Measurements from ENCODE around the gene CHST8. TPM values are rescaled to one million over a fixed set of nuclear protein-coding genes. Genes with fewer than 3 reads are reported as not detected.

Gene CHST8
- total RNA-seq, 1 donor: not detected

GRCh38 chr19:33704271-33704670, 82.5 kb downstream of the CHST8 start:
- TF ChIP-seq CTCF (IDR thresholded peaks at IDR 0.05; ENCODE audit: extremely low read depth, low read depth, low read length): no peak
- no peak overlapping the region for H2AFZ ChIP-seq (ENCODE audit: low read length)
- no peak for DNase-seq (ENCODE audit: insufficient read length, low spot score, missing footprints)
- no peak overlapping the region for H3K27ac ChIP-seq (ENCODE audit: low read depth, low read length)
- no peak overlapping the region for H3K4me2 ChIP-seq (ENCODE audit: insufficient read depth, low read length)
- H4K20me1 ChIP-seq (ENCODE audit: insufficient read depth, low read length): no peaks in the 10 kb centered on the region
- no peaks in the 10 kb centered on the region for H3K27me3 ChIP-seq (ENCODE audit: insufficient read depth, low read length)
- no peaks in the 10 kb centered on the region for H3K79me2 ChIP-seq (ENCODE audit: insufficient read depth, low read length)
- no peaks in the 10 kb centered on the region for H3K9me3 ChIP-seq (ENCODE audit: low read depth, low read length)
- H3K4me3 ChIP-seq (ENCODE audit: insufficient read depth, low read length): no peak overlapping the region
- no peaks in the 10 kb centered on the region for H3K4me1 ChIP-seq (ENCODE audit: insufficient read depth, low read length)
- H3K36me3 ChIP-seq (ENCODE audit: insufficient read depth, low read length): no peaks in the 10 kb centered on the region

DNA sequence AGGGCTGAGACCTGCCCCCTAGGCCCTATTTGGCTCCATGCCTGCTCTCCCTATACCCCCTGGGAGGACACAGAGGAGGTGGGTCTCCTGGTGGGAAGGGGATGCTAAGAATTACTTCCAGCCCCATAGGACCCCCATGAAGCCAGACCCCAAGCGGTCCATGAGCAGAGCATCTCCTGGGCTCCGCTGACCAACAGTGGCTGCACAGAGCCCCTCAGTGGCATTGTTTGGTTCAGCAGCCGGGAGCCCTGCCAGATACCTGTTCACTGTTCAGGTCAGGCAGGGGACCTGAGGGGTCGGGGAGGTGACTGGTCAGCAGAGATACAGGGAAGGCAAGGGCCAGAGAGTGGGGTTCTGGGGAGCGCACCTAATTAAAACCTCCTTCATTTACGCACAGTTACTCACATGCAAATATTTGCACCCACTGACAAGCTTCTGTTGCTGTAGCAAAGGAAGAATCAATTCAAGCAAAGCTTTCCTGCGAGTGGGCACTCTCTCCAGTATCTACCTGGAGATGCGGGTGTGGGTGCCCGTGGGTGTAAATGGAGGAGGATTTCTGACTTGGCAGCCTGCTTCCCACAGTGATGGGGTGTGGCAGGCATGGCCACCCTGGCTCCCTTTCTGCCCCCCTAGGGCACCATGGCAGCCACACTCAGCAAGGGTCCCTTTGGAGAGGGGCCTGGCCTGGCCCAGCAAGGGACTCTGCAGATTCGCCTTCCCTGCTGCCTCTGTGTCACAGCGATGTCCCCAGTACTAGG, 83.5 kb downstream of the CHST8 start:
- Histone ChIP-seq H3K79me2 (ENCODE audit: insufficient read depth, low read length) (no peaks in the 10 kb centered on the region), H3K4me3 (ENCODE audit: insufficient read depth, low read length) (no peak overlapping the region), H3K27me3 (ENCODE audit: insufficient read depth, low read length) (no peaks in the 10 kb centered on the region), H3K9me3 (ENCODE audit: low read depth, low read length) (no peaks in the 10 kb centered on the region), H2AFZ (ENCODE audit: low read length) (no peak overlapping the region), H3K4me1 (ENCODE audit: insufficient read depth, low read length) (no peaks in the 10 kb centered on the region), H3K36me3 (ENCODE audit: insufficient read depth, low read length) (no peaks in the 10 kb centered on the region), H4K20me1 (ENCODE audit: insufficient read depth, low read length) (no peaks in the 10 kb centered on the region), H3K4me2 (ENCODE audit: insufficient read depth, low read length) (no peak overlapping the region), H3K27ac (ENCODE audit: low read depth, low read length) (no peak overlapping the region)
- DNase-seq (ENCODE audit: insufficient read length, low spot score, missing footprints): peak; percentile 73
- no peak for TF ChIP-seq CTCF (IDR thresholded peaks at IDR 0.05; ENCODE audit: extremely low read depth, low read depth, low read length)

GRCh38 chr19:33705860-33706259, 84.1 kb downstream of the CHST8 start:
- Histone ChIP-seq H3K4me1 (ENCODE audit: insufficient read depth, low read length) (no peaks in the 10 kb centered on the region), H3K4me2 (ENCODE audit: insufficient read depth, low read length) (no peak overlapping the region), H3K9me3 (ENCODE audit: low read depth, low read length) (no peaks in the 10 kb centered on the region), H3K36me3 (ENCODE audit: insufficient read depth, low read length) (no peaks in the 10 kb centered on the region), H3K27ac (ENCODE audit: low read depth, low read length) (no peak overlapping the region), H4K20me1 (ENCODE audit: insufficient read depth, low read length) (no peaks in the 10 kb centered on the region), H3K79me2 (ENCODE audit: insufficient read depth, low read length) (no peaks in the 10 kb centered on the region), H3K27me3 (ENCODE audit: insufficient read depth, low read length) (no peaks in the 10 kb centered on the region), H2AFZ (ENCODE audit: low read length) (no peak overlapping the region), H3K4me3 (ENCODE audit: insufficient read depth, low read length) (no peak overlapping the region)
- no peak for TF ChIP-seq CTCF (IDR thresholded peaks at IDR 0.05; ENCODE audit: extremely low read depth, low read depth, low read length)
- no peak for DNase-seq (ENCODE audit: insufficient read length, low spot score, missing footprints)

GRCh38 chr19:33706631-33707030, 84.9 kb downstream of the CHST8 start:
- H3K4me2 ChIP-seq (ENCODE audit: insufficient read depth, low read length): no peak overlapping the region
- no peak overlapping the region for H3K27ac ChIP-seq (ENCODE audit: low read depth, low read length)
- H3K79me2 ChIP-seq (ENCODE audit: insufficient read depth, low read length): no peaks in the 10 kb centered on the region
- no peaks in the 10 kb centered on the region for H4K20me1 ChIP-seq (ENCODE audit: insufficient read depth, low read length)
- no peak for TF ChIP-seq CTCF (IDR thresholded peaks at IDR 0.05; ENCODE audit: extremely low read depth, low read depth, low read length)
- no peak overlapping the region for H2AFZ ChIP-seq (ENCODE audit: low read length)
- no peaks in the 10 kb centered on the region for H3K36me3 ChIP-seq (ENCODE audit: insufficient read depth, low read length)
- H3K4me1 ChIP-seq (ENCODE audit: insufficient read depth, low read length): no peaks in the 10 kb centered on the region
- H3K27me3 ChIP-seq (ENCODE audit: insufficient read depth, low read length): no peaks in the 10 kb centered on the region
- H3K4me3 ChIP-seq (ENCODE audit: insufficient read depth, low read length): no peak overlapping the region
- H3K9me3 ChIP-seq (ENCODE audit: low read depth, low read length): no peaks in the 10 kb centered on the region
- DNase-seq (ENCODE audit: insufficient read length, low spot score, missing footprints): peak; percentile 53

Measured in osteoblast (primary cell).